ENCODE data around the gene PDXK.

PDXK gene

GRCh38 chr21:43726686-43727518 lies 8.0 kb downstream of the PDXK start:
- DNase-seq: no peak

GRCh38 chr21:43727519-43728153 lies 8.7 kb downstream of the PDXK start:
- DNase-seq: no peak

GRCh38 chr21:43728154-43728466 lies 9.2 kb downstream of the PDXK start:
- no peak for DNase-seq

- peak; percentile 90 for DNase-seq
Observed at GRCh38 chr21:43728467-43729390, 9.8 kb downstream of the PDXK start.

- no peak for DNase-seq
Observed at GRCh38 chr21:43731476-43731875, 12.5 kb downstream of the PDXK start.

GRCh38 chr21:43731891-43732711 lies 13.2 kb downstream of the PDXK start:
- no peak for DNase-seq

- no peak for DNase-seq
Observed at GRCh38 chr21:43733060-43733459, 14.1 kb downstream of the PDXK start.

GRCh38 chr21:43733529-43734071 lies 14.7 kb downstream of the PDXK start:
- no peak for DNase-seq

GRCh38 chr21:43734131-43734927 lies 15.4 kb downstream of the PDXK start:
- no peak for DNase-seq

GRCh38 chr21:43734928-43735229 lies 15.9 kb downstream of the PDXK start:
- no peak for DNase-seq

GRCh38 chr21:43735236-43736091 lies 16.5 kb downstream of the PDXK start:
- no peak for DNase-seq

GRCh38 chr21:43736224-43736883 lies 17.4 kb downstream of the PDXK start:
- DNase-seq: no peak

- no peak for DNase-seq
Observed at GRCh38 chr21:43737158-43737950, 18.4 kb downstream of the PDXK start.

- no peak for DNase-seq
Observed at GRCh38 chr21:43739621-43740435, 20.9 kb downstream of the PDXK start.

GRCh38 chr21:43740497-43741156 lies 21.7 kb downstream of the PDXK start:
- no peak for DNase-seq

GRCh38 chr21:43741423-43742096 lies 22.6 kb downstream of the PDXK start:
- DNase-seq: no peak

GRCh38 chr21:43743947-43744346 lies 25.0 kb downstream of the PDXK start:
- no peak for DNase-seq

Measured in activated gamma-delta T cell (primary cell).